Loucy (cell line): Measurements from ENCODE around the gene CCR7.
A peak's percentile ranks its signal among the peaks of the same experiment; 100 is the strongest.

Experiments
- H2AFZ ChIP-seq: fragments of 200-600 bp; sonication (generic); 2 replicates; pipeline ENCODE4 v1.6.0; 2016; ENCODE audit warnings: antibody characterized with exemption, mild to moderate bottlenecking, low read length, moderate library complexity
- H3F3A ChIP-seq: fragments of 200-600 bp; 2 replicates; pipeline ENCODE4 v1.6.0; 2016; ENCODE audit warnings: antibody characterized with exemption, low read depth, mild to moderate bottlenecking
- H3K27me3 ChIP-seq: fragments of 200-600 bp; sonication (generic); 2 replicates; pipeline ENCODE4 v1.6.1; 2014; ENCODE audit warnings: low read length, mild to moderate bottlenecking; ENCODE audit not compliant: insufficient read depth, poor library complexity, severe bottlenecking
- H3K36me3 ChIP-seq: fragments of 200-600 bp; sonication (generic); 2 replicates; pipeline ENCODE4 v1.6.1; 2016; ENCODE audit warnings: low read length; ENCODE audit not compliant: insufficient read depth
- H3K4me1 ChIP-seq: fragments of 200-600 bp; sonication (generic); 2 replicates; pipeline ENCODE4 v1.5.1; 2014; ENCODE audit warnings: low read length, mild to moderate bottlenecking; ENCODE audit not compliant: insufficient read depth, poor library complexity, severe bottlenecking
- H3K4me2 ChIP-seq: fragments of 200-600 bp; sonication (generic); 2 replicates; pipeline ENCODE4 v1.6.0; 2014; ENCODE audit warnings: antibody characterized with exemption, low read length, low read depth, mild to moderate bottlenecking; ENCODE audit not compliant: poor library complexity, severe bottlenecking
- H3K4me3 ChIP-seq: fragments of 200-600 bp; sonication (generic); 2 replicates; pipeline ENCODE4 v1.5.1; 2014; ENCODE audit warnings: low read length, mild to moderate bottlenecking, mixed read lengths; ENCODE audit not compliant: poor library complexity, severe bottlenecking
- H3K79me2 ChIP-seq: fragments of 200-600 bp; sonication (generic); 2 replicates; pipeline ENCODE4 v1.6.1; 2014; ENCODE audit warnings: low read length; ENCODE audit not compliant: insufficient read depth
- H3K9ac ChIP-seq: fragments of 200-600 bp; sonication (generic); 2 replicates; pipeline ENCODE4 v1.6.0; 2014; ENCODE audit warnings: mild to moderate bottlenecking, low read depth, low read length, moderate library complexity; ENCODE audit not compliant: poor library complexity, severe bottlenecking
- H3K9me2 ChIP-seq: fragments of 200-600 bp; sonication (generic); replicated peaks from 2 replicates; pipeline ENCODE4 v1.6.1; 2016; ENCODE audit warnings: low read depth, low read length, mixed read lengths
- H3K9me3 ChIP-seq: fragments of 200-600 bp; sonication (generic); 2 replicates; pipeline ENCODE4 v1.6.1; 2014; ENCODE audit warnings: mild to moderate bottlenecking, antibody characterized with exemption, low read length, low read depth; ENCODE audit not compliant: insufficient read depth
- H4K20me1 ChIP-seq: fragments of 200-600 bp; sonication (generic); 2 replicates; pipeline ENCODE4 v1.6.0; 2014; ENCODE audit warnings: antibody characterized with exemption, low read length, mild to moderate bottlenecking; ENCODE audit not compliant: insufficient read depth, poor library complexity, severe bottlenecking
- EZH2phosphoT487 ChIP-seq: fragments of 200-600 bp; IDR thresholded peaks from 2 replicates; pipeline ENCODE4 v1.6.1; 2018; ENCODE audit warnings: antibody characterized with exemption, mild to moderate bottlenecking, moderate library complexity, borderline replicate concordance
- TF ChIP-seq, protein P1 (sequence below): fragments of 200-600 bp; sonication (generic); conservative IDR thresholded peaks from 2 replicates; pipeline ENCODE4 v1.5.1; 2014; ENCODE audit warnings: mild to moderate bottlenecking, antibody characterized with exemption, low read length

Gene CCR7

GRCh38 chr17:40530531-40530994 lies 34.7 kb downstream of the CCR7 start:
- no peaks in the 10 kb centered on the region for H3K27me3 ChIP-seq
- H4K20me1 ChIP-seq = no peaks in the 10 kb centered on the region
- peaks cover 44% of the 10 kb centered on the region for H3K4me1 ChIP-seq
- H3K79me2 ChIP-seq = no peaks in the 10 kb centered on the region
- no peak overlapping the region for H2AFZ ChIP-seq
- peak overlapping the region; percentile 17 for H3K4me2 ChIP-seq
- H3K9me2 ChIP-seq = no peaks in the 10 kb centered on the region
- no peaks in the 10 kb centered on the region for H3K9me3 ChIP-seq
- H3K4me3 ChIP-seq = no peak overlapping the region
- H3K36me3 ChIP-seq = no peaks in the 10 kb centered on the region
- H3F3A ChIP-seq = no peaks in the 10 kb centered on the region
- no peak overlapping the region for H3K9ac ChIP-seq
- TF ChIP-seq EZH2phosphoT487 = no peak
- TF ChIP-seq, protein P1, sequence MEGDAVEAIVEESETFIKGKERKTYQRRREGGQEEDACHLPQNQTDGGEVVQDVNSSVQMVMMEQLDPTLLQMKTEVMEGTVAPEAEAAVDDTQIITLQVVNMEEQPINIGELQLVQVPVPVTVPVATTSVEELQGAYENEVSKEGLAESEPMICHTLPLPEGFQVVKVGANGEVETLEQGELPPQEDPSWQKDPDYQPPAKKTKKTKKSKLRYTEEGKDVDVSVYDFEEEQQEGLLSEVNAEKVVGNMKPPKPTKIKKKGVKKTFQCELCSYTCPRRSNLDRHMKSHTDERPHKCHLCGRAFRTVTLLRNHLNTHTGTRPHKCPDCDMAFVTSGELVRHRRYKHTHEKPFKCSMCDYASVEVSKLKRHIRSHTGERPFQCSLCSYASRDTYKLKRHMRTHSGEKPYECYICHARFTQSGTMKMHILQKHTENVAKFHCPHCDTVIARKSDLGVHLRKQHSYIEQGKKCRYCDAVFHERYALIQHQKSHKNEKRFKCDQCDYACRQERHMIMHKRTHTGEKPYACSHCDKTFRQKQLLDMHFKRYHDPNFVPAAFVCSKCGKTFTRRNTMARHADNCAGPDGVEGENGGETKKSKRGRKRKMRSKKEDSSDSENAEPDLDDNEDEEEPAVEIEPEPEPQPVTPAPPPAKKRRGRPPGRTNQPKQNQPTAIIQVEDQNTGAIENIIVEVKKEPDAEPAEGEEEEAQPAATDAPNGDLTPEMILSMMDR = no peak

DNA sequence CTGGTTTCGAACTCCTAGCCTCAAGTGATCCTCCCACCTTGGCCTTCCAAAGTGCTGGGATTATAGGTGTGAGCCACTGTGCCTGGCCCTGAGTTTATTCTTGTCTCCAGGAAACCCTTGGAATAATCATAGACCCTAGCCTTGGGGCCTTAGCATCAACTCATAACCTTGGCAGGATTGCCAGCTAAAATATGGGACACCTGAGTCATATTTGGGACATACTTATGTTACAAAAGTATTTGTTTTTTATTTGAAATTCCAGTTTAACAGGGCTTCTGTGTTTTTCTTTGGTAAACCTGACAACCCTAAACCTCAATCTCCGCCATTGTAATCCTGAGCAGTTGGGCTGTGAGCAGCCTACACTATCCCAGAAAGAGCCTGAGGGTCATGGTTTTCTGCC lies 35.3 kb downstream of the CCR7 start:
- Histone ChIP-seq H3F3A (no peaks in the 10 kb centered on the region), H3K9ac (no peak overlapping the region), H3K4me1 (peaks cover 44% of the 10 kb centered on the region), H4K20me1 (no peaks in the 10 kb centered on the region), H2AFZ (no peak overlapping the region), H3K9me2 (no peaks in the 10 kb centered on the region), H3K9me3 (no peaks in the 10 kb centered on the region), H3K27me3 (no peaks in the 10 kb centered on the region), H3K4me3 (no peak overlapping the region), H3K36me3 (no peaks in the 10 kb centered on the region), H3K79me2 (no peaks in the 10 kb centered on the region), H3K4me2 (no peak overlapping the region)
- TF ChIP-seq, protein P1 = no peak
- no peak for TF ChIP-seq EZH2phosphoT487

- H3F3A ChIP-seq = no peaks in the 10 kb centered on the region; the same call in 1 of the 2 replicates
- no peak overlapping the region for H3K9ac ChIP-seq
- no peaks in the 10 kb centered on the region for H3K9me2 ChIP-seq
- H2AFZ ChIP-seq = no peak overlapping the region
- no peaks in the 10 kb centered on the region for H3K27me3 ChIP-seq
- H3K4me2 ChIP-seq = no peak overlapping the region
- H3K4me1 ChIP-seq = peaks cover 36% of the 10 kb centered on the region
- H3K79me2 ChIP-seq = no peaks in the 10 kb centered on the region
- no peak for TF ChIP-seq EZH2phosphoT487
- TF ChIP-seq, protein P1 = no peak
- no peaks in the 10 kb centered on the region for H4K20me1 ChIP-seq
- peaks cover 5% of the 10 kb centered on the region; the same call in 1 of the 2 replicates for H3K9me3 ChIP-seq
- no peaks in the 10 kb centered on the region for H3K36me3 ChIP-seq
- no peak overlapping the region for H3K4me3 ChIP-seq
Observed at GRCh38 chr17:40528692-40529417, 36.4 kb downstream of the CCR7 start.
